GM19455 (cell line): ENCODE data around the gene MFAP2.

Experiments used
- ATAC-seq: cut with Tn5 transposase; IDR thresholded peaks from one replicate; pipeline ENCODE4 v1.9.1; 2021; ENCODE audit not compliant: unreplicated experiment

The MFAP2 gene

DNA sequence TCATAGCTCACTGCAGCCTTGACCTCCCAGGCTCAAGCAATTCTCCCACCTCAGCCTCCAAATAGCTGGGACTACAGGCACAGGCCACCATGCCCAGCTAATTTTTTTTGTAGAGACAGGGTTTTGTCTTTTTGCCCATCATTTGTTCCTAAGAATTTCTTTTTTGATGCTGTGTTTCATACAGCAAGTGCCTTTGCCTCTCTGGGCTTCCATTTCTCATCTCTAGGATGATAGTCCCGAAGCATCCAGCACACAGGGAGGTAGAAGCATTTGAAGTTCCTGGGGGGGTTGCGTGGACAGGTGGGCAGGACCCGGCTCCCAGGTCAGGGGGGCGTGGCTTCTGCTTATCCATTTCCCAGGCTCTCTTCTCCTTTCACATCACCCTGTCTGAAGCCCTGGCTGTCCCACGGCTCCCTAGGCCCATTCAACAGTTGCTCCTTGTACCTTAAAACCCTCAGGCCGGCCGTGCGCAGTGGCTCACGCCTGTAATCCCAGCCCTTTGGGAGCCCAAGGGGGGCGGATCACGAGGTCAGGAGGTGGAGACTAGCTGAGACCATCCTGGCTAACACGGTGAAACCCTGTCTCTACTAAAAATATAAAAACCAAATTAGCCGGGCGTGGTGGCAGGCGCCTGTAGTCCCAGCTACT lies 27.9 kb upstream of the MFAP2 start:
- ATAC-seq = no peak

DNA sequence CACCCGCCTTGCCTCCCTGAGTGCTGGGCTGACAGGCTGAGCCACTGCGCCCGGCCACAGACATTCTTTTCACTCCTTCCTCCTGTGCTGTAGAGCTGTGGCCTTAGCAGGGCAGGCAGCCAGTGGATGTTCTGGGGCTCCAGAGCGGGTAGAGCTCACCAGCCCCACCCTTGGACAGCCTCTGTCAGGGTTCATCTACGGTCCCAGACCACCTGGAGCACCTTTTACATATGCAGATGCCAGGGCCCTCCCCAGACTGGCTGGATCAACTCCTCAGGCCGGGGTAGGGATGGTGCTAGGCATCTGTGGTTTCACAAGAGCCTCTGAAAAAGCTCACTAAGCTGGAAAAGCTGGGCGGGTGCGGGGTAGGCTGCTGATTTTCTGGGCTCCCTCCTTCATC lies 26.7 kb upstream of the MFAP2 start:
- no peak for ATAC-seq

DNA sequence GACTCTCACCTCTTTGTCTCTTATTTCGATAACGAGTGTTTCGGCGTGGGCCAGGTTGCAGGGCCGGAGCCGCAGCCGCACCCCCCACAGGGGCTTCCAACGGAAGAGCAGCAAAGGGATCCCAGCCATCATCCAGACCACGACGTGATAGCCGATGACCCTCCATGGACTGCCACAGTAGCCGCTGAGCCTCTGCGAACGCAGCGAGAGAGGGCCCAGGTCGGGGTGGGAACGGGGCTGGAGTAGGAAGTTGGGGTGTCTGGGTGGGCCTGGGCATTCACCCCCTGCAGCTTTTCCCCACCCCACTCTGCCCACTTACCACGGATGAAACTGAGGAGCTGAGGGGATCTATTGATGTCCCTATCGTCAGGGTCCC lies 24.9 kb upstream of the MFAP2 start:
- ATAC-seq = no peak

DNA sequence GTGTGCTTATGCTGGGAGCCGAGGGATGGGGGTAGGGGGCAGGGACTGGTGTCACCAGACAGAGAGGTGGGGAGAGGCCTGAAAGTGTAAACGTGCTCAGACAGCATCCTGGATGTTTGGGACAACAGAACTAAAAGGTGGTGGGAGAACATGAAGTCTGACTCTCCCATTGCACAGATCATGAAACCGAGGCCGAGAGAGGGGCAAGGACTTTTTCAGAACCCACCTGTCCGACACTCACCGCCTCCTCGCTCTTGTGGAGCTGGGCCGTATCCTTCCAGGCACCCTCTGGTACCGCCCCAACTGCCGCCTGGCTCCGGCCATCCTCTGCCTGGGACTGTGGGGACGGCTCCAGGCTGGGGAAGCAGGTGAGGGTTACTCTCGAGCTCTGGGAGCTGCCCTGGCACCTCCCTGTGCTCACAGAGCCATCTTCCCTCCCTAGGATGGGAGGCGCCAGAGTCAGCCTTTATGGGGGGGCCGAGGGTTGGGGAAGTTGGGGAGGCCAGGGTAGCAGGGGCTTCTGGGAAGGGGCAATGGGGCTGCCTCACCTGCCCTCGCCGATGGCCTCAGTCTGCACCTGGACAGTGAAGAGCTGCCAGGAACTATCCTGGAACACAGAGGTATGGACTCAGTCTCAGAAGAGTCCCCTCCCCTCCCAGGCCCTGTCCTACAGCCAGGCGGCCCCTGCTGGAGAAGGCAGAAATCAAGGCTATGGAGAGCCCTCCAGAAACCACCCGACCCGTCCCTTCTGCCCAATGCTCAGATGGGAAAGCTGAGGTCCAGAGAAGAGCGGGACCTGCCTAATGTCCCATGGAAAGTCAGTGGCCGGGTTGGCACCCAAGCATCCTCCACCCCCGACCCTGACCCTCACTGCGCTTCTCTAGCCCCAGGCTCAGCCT lies 24.3 kb upstream of the MFAP2 start:
- ATAC-seq = no peak

DNA sequence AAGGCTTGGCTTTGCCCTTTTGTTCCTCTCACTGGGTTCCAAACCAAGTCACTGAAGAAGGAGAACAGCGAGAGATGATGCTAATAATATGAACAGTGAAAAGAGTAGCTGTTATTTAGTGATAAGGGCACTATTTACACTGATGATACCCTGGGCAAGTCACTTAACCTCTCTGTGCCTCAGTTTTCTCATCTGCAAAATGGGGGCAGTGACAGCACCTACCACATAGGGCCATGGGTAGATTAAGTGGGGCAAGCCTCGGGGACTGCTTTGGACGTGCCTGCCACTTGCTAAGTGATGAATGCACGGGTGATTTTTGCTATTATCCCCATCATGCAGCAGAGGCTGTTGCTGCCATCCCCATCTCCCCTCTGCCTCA lies 22.1 kb upstream of the MFAP2 start:
- no peak for ATAC-seq

DNA sequence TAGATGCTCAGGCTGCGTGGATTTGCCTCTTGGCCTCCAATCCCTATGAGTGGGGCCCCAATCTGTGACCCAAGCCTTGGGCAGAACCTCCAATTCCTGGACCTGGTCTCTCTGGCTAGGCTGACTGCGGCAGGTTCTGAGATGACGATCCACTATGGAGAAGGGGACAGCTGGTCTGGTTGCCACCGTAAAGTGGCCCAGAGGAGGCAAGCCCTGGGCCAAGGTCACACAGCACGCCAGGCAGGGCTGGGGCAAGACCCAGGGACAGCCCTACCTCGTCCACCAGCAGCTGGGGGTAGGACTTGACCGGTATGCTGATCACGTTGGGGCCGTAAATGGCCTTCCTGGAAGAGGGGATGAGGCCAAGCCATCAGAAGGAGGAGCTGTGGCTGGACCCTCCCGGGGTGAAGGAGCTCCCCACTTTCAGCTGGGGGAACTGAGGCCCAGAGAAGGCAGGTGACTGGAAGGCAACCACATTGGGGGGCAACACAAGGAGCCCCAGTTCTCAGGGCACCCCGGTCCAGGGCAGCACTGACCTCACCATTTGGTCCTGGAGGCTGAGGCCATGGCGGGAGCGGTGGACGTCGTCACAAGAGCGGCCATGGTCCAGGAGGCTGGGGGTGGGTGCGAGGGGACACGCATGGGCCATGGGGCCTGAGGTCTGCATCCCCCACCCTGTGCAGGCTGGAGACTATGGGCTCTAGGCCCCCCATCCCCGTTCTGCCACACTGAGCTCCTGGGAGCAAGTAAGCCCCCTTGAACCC lies 21.5 kb upstream of the MFAP2 start:
- ATAC-seq = no peak

DNA sequence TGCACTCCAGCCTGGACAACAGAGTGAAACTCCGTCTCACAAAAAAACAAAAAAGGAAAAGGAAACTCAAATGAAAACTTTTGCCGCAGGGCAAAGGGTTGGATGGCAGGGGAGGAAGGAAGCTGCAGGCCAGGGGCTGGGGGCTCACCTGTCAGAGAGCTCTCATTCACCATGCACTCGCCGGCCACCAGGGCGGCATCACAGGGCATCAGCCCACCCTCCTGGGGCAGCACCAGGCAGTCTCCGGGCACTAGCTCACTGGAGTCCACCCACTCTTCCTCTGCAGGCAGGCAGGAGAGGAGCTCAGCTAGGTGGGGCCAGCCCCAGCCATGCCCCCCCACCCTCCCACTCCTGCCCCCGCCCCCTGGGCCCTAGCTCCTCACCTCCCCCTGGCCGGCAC lies 19.4 kb upstream of the MFAP2 start:
- no peak for ATAC-seq

DNA sequence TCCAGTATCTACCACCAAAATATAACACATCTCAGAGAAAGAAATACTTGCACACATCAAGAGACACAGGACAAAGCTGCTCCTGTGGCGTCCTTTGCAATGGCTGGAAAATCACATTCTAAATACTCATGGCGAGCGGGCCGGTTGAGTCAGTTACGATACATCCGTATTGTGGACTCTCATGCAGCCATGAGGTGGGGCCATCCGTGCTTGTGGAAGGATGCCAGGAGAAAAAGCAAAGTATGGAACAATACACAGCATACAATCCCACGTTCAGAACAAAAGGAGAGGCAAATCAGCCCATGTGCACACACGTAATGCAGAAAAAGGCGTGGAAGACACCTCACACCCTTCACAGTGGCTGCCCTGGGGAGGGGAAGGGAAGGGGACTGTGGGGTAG lies 18.2 kb upstream of the MFAP2 start:
- ATAC-seq = no peak

DNA sequence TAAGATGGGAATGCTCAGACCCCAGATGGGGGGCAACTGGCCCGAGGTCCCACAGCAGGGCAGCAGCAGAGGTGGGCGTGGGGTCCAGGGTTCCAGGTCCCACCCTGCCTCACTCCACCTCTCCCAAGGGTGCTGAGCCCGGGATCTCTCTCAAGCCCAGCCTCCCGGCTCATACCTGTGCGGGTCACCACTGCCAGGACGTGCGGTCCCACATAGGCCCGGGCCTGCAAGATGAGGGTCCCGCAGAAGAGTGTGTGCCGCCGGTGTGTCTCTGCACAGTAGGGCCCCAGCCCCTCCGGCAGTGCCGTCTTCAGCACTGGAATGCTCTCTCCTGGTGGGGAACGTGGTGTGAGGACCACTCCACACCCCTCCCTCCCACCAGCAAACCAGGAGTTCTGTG lies 16.4 kb upstream of the MFAP2 start:
- ATAC-seq = no peak

DNA sequence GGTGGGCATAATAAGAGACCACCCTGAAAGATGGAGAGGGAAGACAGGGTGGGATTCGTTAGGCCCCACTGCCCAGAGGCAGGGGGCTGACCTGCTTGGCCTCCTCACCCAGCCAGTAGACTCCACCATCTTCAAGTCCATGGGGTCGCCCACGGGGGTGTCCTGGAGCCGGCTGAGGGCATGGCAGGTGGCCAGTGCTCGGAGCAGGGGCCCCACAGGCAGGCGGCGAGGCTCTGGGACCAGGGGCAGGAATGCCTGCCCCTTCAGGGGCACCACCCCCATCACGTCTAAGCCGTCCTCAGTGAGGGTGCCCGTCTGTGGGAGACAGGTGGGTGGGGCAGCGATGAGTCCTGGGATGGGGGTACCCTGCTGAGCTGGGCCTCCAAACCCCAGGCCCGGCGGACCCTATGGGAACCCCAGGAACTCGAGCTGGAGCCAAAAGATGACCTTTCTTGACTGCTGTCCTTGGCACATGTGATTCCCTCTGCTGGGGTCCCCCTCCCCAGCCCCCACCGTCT lies 13.2 kb upstream of the MFAP2 start:
- no peak for ATAC-seq

DNA sequence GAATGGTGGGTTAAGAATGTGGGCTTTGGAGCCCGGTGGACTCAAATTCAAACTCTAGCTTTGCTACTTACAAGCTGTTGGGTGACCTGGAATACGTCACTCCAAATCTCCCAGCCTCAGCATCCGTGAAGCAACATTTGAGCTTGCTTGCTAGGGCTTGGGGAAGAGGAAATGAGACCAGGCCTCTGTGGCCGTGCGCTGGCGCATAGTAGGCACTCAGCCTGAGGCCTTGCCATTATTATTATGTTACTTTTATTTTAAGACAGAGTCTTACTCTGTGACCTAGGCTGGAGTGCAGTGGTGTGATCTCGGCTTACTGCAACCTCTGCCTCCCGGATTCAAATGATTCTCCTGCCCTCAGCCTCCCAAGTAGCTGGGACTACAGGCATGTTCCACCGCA lies 12.3 kb upstream of the MFAP2 start:
- ATAC-seq = no peak

DNA sequence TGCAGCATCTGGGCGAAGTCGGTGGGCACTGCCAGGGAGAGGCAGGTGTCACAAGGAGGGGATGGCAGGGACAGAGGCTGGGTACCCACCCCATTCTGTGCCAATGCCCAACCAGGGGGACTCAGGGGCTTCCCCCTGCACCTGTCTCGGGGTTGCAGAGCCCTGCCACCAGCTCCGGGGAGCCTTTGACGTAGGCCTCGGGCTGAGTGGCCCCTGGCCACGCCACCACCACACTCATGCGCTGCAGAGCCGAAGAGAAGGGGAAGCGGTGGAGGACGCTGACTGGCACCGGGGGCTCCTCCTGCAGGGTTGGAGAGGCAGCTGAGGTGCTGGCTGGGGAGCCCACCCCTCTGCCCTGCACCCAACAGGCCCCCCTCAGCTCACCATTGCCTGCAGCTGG lies 11.7 kb upstream of the MFAP2 start:
- no peak for ATAC-seq

DNA sequence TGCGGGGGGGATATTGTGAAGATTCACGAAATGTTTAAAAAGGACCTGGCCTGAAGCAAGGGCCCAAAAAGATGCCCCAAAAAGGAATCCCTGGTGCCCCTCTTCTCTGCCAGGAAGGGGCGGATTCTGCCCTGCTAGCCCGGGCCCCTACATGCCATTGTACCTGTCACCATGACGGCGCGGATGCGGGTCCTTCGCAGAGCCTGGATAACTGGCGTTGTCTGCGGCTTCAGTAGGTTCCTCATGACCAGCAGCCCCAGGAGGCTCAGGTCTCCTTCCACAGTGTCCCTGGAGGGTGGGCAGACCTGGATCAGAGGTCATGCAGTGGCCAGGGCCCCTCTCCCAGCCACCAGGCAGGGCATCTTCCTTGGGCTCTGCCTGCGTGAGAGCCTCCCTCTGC lies 11.2 kb upstream of the MFAP2 start:
- no peak for ATAC-seq

DNA sequence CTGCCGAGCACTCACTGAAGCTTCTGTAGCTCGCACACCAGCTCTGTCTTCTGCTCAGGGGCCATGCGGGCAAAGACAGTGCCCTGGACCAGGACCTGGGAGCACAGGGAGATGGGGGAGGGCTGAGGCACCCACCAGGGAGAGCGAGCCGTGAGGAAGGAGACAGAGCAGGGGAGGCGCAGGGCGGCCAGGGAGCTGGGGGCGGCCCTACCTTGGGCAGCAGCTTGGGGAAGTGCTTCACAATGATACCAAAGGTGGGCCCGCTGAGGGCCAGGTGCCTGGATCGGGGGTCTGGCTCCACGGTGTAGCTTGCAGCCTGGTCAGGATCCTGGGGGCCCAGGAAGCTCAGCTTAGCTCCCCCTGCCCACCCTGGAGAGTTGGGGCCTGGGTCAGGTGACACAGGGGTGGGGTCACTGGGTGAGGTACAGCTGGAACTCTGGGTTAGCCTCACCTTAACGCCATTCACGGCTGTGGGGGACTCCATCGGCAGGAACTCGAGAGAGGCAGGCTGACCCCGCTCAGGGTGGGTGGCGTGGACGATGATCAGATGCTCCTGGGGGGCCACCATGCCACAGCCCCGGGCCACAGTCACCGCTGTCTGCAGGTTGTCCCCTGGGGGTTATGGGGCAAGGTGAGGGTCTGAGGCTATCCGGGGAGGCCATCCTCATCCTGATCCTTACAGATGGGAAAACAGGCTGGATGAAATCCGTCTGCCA lies 9.4 kb upstream of the MFAP2 start:
- ATAC-seq = no peak

DNA sequence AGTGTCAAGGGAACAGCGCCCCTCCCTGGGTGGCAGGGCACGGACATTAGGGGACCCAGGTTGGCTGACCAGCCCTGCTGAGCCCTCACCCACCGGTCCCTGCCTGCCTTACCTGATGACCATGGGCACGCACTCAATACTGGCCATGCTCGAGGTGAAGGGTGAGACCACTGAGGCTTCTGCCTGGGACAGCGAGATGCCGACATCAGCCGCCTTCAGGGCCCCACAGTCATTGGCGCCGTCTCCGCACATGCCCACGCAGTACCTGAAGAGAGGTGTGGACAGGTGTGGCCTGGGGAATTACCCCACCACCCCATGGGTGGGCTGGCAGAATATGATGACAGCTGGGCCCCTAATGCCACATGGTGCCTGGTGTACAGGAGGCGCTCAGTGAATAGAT lies 7.8 kb upstream of the MFAP2 start:
- no peak for ATAC-seq

DNA sequence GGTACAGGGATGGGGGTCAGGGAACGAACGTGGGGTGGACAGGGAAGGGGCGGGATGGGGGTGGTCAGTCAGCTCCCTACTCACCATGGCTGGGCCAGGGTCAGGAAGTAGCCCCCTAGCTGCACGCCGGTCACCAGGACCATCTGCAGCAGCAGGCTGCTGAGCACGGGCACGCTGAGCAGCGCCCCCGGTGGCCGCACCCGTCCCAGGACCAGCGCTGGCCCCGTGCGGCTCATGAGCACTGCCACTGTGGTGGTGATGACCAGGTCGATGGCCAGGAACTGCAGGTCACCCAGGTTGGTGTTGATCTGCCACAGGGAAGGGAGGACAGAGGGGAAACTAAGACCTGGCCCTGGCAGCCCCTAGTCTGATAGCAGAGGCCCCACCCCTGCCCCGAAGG lies 6.5 kb upstream of the MFAP2 start:
- no peak for ATAC-seq

DNA sequence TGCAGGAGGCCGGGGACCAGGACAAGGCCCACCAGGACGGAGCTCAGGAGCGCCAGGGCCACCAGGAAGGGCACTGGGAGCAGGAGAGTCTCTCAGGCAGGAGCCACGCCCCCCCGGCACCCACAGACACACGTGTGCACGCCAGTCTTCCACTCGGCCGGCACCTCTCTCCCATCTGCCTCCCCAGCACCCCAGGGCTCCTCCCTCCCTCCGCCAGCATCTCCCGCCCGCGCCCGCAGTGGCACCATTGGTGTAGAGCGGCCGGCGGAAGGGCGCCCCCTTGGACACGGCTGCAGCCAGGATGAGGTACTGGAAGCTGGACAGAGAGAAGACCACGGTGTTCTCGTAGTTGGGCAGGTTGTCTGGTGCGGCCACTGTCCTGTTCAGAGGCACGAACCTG lies 6.1 kb upstream of the MFAP2 start:
- ATAC-seq = no peak

DNA sequence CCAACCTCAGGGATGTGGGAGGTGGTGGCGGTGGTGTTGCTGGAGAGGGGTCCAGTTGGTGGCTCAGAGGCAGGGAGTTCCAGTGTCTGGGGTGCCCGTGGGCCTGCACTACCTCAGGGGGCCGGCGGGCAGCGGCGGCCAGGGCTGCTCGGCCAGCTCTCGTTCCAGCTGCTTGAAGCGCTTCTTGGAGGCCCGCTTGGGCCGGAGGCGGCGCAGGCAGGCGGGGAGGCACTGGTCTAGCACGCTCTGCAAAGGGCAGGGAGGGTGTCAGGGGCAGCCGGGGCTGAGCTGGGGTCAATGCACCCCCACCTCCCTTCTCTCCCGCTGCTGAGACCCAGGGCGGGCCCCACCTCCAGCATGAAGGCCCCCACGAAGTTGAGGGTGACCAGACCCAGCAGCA lies 5.7 kb upstream of the MFAP2 start:
- ATAC-seq = no peak

DNA sequence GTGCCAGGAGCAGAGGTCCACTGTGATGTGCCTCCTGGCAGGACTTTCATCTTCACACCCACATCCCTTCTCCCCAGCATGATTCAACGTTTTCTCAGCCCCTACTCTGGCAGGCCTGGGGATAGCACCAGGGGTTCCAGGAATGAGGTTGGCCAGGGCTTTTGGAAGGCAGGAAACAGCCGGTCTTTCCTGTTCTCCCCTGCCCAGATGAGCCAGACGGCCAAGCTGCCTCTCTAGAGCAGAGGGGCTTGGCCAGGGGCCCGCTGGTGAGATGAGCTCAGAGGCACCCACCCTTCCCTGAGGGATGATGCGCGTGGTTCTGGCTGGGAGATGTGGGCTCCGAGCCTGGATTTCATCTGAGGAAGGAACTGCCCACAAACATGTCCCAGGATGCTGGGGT lies 4.3 kb upstream of the MFAP2 start:
- no peak for ATAC-seq

DNA sequence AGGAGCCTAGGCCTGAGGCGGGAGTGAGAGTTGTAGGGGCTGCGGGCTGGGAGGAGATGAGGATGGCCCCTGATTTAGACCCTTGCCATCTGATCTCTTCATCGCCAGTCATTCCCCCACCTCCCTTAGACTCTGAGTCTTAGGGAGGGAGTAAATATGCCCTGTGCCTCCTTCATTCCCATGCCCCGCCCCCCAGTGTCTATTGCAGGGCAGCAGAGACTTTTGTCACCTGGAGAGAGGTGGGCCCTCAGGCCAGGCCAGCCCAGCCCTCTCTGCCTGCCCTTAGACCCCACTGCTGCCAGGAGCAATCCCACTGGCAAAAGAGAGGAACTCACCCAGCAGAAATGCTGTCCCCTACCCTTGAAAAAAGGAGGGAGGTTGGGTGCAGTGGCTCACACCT lies 3.2 kb upstream of the MFAP2 start:
- no peak for ATAC-seq

DNA sequence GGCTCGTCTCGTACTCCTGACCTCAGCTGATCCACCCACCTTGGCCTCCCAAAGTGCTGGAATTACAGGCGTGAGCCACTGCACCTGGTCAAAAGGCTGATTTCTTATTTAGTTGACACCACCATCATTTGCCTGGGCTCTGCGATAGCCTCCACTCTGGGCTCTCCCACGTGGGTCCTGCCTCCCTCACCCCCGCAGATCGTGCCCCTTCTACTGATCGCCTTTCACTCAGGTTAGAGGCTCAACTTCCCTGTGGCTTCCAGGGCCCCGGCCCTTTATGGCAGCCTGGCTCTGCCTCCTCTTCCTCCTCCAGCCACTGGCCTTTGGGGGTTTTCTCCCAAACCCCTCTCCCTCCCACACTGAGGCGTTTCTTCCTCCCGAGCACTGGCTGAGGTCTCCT lies 2.5 kb upstream of the MFAP2 start:
- ATAC-seq = no peak
